Measurements from ENCODE around the gene ILF3.

Gene ILF3

GRCh38 chr19:10737722-10738121 is 83.6 kb downstream of the ILF3 start:
- no peak for DNase-seq

- no peak for DNase-seq
Measured at GRCh38 chr19:10740798-10741197, 86.7 kb downstream of the ILF3 start.

Measured in NCI-H446 treated with DMSO at 0.1 percent for 48 hours (cell line).